ELR (cell line): ENCODE results near the gene KPNB1.

ENCODE experiments used
- DNase-seq: peaks from one replicate; pipeline ENCODE4 v3.0.0-alpha.2; 2015; ENCODE audit warnings: low read depth

Gene KPNB1

DNA sequence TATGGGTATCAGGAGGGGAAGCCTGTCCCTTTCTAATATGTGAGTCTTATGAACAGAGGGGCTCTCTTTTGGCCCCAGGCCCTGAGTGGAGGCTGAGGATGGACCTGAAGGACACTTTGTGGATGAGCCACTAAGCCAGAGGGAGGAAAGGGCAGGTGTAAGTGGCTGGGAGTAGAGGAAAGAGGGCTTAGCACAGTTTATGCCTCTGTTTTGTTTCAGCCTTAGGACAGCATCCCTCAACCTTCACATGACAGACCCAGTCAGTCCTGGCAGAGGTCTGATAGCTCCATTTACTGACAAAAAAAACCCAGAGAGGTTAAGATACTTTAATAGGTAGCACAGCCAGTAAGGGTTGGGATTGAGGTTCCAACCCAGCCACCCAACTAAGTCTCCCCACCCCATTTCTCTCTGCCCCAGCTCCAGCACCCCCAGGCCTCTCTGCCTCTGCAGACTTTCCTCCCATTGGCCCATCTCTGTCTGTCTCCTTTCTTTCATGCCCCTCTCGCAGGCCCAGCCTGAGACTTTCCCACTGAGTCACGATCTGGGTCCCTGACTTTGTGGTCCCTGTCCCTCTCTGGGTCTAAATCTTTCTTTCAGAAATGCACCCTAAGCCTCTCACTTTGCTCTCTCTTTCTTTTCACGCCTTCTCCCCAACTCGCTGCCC is 78.6 kb downstream of the KPNB1 start:
- no peak for DNase-seq

- DNase-seq, result no peak
Observed at GRCh38 chr17:47729476-47729875, 79.8 kb downstream of the KPNB1 start.

GRCh38 chr17:47730681-47731080 is 81.0 kb downstream of the KPNB1 start:
- DNase-seq, result no peak

DNA sequence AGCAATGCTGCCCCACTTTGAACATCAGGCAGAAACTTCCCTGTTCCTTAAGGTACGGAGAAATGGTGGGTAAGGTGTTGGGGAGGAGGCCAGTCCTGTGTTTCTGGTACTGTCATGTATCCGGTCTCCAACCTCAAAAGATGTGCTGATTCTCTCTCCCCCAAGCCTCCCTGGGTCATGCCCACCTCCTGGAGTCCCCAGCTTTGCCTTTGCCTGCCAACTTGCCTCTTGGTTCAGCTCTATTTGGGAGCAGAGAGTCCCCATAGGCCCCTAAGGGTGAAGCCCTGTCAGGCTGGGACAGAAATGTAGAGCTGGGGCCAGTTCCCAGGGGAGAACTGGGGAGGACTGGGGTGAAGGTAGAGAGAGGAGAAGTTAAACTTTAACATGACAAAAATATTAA is 81.7 kb downstream of the KPNB1 start:
- DNase-seq, result no peak

DNA sequence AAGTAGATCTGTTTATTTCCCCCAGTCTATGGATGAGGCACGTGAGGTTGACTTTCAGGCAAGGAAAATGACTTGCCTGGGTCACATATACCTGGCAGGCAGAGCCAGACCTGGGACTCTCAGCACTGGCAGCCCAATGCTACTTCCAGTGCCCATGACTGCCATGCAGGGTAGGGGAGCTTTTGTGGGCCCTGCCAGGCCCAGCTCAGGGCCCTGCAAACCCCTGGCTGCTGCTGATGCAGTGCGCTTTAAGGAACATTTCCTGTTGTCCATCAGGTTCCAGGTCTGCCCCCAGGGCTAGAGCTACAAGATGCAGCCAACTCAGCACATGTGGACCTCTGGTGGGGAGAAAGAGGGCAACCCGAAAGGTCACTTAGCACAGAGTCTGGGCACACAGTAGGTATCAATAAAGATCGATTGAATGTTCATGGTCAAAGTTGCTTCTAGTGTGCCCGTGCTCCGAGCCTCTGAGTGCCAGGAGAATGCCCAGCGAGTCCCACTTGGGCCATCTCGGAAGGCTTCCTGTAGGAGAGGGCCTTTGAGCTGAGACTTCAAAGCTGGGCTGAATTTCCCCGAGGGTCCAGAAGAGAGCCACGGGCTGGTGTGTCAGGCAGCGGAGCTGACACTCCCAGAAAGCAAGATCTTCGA is 82.8 kb downstream of the KPNB1 start:
- DNase-seq, result no peak

GRCh38 chr17:47733047-47733673 is 83.4 kb downstream of the KPNB1 start, which contains the start of gene TBX21:
TBX21 (plus strand) TSS chr17:47733236; CDS start chr17:47733455, 219 bp downstream.
- peak; percentile 68 for DNase-seq

GRCh38 chr17:47733674-47734410 is 84.1 kb downstream of the KPNB1 start:
- no peak for DNase-seq

GRCh38 chr17:47735139-47735464 is 85.4 kb downstream of the KPNB1 start:
- no peak for DNase-seq
